GM12801 (cell line): ENCODE results near the gene CD300LB.

Experiments
- CTCF ChIP-seq: IDR thresholded peaks from one replicate; pipeline ENCODE4 v1.5.1; 2011; ENCODE audit warnings: control low read depth; ENCODE audit not compliant: insufficient read length; ENCODE audit errors: extremely low read depth

The CD300LB gene

GRCh38 chr17:74513987-74514631 is 17.2 kb downstream of the CD300LB start:
- no peak for TF ChIP-seq CTCF

- no peak for TF ChIP-seq CTCF
Observed at GRCh38 chr17:74512624-74513091, 18.6 kb downstream of the CD300LB start.

GRCh38 chr17:74512036-74512435 is 19.2 kb downstream of the CD300LB start:
- no peak for TF ChIP-seq CTCF

GRCh38 chr17:74508156-74508555 is 23.1 kb downstream of the CD300LB start:
- TF ChIP-seq CTCF = no peak

GRCh38 chr17:74502861-74503260 is 28.4 kb downstream of the CD300LB start:
- no peak for TF ChIP-seq CTCF

- no peak for TF ChIP-seq CTCF
Observed at GRCh38 chr17:74499992-74500391, 31.3 kb downstream of the CD300LB start.

GRCh38 chr17:74497471-74497870 is 33.8 kb downstream of the CD300LB start:
- TF ChIP-seq CTCF = no peak
